Measurements from ENCODE around the gene TEX29.

The TEX29 gene

DNA sequence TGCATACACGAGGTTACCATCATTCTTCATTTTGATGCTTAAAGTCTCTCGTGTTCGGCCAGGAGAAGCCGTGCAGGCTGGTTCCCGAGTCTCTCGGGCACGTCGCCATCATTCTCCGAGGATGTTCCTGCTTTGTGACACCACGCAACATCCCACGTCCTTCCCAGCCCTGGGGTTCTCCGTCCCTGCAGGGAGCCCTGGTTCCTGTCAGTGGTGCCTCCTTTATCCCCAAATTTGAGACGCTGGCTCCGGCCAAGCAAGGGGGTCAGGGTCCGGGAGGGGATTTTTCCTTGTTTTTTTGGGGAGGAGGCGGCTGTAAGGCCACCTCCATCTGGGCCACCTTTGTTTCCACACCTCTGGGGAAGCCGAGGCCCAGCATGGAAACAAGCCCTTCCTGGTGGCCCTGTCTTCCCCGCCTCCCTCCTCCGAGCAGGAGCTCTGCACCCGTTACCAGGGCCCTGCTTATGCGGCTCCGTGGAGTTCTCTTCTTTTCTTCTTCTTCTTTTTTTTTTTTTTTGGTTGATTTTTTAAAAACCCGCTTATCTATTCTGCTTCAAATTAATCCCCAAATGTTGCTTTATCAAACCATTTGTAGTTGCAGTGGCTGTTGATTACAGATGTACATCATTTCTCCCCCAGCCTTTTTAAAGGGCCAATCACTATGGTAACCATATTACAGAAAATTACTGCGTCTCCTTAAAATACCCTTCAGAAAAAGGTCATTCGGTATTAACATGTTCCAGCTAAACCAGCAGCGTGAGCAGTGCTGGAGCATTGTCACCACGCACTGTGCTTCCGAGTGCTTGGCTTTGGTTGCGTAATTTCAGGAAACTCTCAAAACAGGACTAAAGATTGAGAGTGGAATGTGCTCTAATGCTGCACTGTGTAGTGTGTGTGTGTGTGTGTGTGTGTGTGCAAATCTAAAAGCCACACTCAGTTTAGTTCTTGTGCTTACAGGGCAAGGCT lies 50.4 kb downstream of the TEX29 start:
- no peak for DNase-seq (ENCODE audit: low read depth)

DNA sequence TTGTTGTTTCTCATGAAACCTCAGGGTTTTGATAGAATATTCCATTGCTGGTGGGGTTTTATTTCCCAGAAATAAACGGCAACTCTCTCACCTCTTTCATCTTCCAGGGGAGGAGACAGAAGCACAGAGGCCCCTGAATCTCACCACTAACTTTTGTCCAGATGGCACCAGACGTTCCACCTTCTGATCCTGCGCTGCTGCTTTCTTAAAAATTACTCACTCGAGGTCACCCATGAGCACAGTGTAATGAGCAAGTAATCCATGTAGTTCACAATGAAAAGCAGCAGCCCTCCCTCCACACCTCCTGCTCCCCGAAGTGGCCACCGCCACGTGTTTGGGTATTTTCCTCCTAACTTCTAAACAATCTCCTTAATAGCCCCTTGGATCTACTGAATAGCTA lies 51.3 kb downstream of the TEX29 start:
- DNase-seq (ENCODE audit: low read depth), result no peak

DNA sequence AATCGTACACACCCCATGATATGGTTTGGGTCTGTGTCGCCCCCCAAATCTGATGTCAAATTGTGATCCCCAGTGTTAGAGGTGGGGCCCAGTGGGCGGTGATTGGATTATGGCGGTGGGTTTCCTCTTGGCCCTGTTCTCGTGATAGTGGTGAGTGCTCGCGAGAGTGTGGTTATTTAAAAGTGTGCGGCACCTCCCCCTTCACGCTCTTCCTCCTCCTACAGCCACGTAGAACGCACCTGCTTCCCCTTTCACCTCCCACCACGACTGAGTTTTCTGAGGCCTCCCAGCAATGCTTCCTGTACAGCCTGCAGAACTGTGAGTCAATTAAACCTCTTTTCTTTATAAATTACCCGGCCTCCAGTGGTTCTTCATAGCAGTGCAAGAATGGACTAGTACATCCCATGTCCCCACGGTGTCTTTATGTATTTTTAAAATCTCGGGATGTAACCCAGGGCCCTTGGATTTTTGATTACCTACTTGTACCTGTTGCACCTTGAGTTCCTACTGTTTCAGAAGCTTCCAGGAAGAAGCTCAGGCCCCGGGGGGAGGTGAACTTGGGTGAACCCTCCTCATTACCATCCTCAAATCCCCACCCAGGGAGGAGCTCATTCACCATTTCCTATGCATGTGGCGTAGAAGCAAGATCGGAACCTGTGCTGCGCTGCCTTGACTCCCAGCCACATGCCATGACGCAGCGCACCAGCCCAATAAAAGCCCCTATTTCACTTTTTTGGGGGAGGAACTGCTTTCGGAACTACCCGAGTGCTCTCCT lies 52.4 kb downstream of the TEX29 start:
- DNase-seq (ENCODE audit: low read depth), result no peak

DNA sequence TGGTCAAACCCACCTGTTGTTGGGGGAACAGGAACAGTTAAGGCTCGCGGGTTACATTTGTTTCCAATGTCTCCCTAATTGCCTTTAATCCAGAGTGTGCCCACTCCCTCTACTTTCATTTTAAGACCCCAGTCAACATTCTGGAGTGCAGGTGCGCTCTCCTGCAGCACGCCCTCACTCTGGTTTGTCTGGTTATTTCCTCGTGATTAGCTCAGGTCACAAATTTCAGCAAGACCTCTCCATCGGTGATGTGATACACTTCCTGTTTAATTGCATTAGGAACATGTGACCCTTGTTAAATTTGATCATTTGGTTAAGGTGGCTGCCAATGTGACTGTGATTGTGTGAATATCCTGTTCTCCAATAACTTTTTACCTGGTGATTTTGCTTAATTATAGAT lies 53.0 kb downstream of the TEX29 start:
- DNase-seq (ENCODE audit: low read depth), result no peak

DNA sequence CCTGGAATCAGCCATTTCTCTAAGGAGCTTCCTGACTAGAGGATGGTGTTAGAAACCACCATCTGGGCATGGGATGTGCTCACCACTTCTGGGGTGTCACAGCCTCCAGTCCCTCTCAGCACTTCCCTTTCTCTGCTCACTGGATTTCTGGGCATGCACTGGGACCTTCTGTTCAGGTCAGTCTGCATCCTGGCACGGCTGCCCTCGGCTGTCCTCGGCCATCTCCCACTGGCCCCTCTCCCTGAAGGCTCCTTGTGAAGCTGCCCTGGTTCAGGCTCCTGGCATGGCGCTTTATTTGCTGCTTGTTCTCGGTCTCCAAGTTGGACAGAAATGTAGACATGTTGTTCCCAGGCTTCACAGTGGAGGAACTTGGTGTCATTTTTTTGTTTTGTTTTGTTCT lies 60.0 kb downstream of the TEX29 start:
- no peak for DNase-seq (ENCODE audit: low read depth)

DNA sequence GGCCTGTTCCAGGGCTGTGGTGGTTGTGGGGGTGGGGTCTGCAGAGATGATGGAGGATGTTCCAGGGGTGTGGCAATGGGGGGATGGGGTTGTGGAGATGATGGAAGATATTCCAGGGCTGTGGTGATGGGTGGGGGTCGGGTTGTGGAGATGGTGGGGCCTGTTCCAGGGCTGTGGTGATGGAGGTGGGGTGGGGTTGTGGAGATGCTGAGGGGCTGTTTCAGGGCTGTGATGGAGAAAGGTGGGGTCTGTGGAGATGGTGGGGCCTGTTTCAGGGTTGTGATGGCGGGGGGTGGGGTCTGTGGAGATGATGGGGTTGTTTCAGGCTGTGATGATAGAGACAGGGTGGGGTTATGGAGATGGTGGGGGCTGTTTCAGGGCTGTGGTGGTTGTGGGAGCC lies 62.0 kb downstream of the TEX29 start:
- no peak for DNase-seq (ENCODE audit: low read depth)

DNA sequence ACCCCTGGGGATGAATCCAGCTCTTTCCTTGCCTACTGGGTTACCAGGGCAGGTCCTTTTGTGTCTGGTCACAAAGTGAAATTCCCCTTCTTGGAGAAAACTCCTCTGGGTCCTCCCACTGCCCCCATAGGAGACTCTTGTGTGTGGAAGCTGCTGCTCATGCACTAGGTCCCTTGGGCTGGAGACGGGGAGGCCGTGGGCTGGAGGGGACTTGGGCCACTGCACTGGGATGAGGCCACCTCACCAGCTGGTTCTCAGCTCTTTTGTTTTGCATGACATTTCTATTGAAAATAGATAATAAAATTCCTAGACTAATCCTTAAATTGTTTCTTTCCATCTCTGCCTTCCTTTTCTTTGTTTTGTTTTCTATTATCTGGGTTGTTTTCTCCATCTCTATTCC lies 62.4 kb downstream of the TEX29 start:
- no peak for DNase-seq (ENCODE audit: low read depth)

DNA sequence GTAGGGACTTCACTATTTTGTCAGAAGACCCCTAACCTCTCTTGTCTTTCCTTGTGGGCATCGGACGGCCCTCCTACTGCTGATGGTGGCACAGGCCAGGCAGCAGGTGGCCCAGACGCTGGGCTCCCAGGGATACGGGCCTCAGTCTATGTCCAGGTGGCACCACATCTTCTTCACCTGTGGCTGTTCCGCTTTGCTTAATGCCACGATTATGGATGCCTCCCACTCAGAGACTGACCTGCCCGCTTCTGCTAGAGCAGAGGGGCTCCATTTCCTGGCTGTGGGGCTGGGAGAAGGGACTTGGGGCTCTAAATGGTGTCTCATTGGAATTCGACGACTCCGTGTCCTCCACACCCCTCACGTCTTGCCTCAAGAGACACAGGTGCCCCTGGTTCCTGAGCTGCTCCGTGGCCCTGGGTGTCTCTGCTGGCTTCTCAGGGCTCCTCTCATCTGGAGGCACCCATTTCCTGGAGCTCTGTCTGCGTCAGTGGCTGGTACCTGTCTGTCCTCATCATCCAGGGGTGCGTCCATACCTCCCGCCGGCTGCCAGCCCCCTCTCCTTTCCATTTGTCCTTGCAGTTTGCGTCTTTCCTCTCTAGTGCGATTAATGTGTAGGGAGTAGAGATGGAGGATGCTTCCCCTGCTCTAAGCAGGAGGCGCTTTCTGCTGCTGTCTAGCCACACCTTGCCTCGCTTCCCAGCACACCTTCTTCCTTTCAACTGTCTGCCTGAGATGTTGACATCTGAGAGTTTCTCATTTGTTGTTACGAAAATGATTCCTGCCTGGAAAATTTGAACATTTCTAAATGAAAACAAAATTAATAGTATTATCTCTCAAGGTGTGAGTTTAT lies 63.4 kb downstream of the TEX29 start:
- no peak for DNase-seq (ENCODE audit: low read depth)

DNA sequence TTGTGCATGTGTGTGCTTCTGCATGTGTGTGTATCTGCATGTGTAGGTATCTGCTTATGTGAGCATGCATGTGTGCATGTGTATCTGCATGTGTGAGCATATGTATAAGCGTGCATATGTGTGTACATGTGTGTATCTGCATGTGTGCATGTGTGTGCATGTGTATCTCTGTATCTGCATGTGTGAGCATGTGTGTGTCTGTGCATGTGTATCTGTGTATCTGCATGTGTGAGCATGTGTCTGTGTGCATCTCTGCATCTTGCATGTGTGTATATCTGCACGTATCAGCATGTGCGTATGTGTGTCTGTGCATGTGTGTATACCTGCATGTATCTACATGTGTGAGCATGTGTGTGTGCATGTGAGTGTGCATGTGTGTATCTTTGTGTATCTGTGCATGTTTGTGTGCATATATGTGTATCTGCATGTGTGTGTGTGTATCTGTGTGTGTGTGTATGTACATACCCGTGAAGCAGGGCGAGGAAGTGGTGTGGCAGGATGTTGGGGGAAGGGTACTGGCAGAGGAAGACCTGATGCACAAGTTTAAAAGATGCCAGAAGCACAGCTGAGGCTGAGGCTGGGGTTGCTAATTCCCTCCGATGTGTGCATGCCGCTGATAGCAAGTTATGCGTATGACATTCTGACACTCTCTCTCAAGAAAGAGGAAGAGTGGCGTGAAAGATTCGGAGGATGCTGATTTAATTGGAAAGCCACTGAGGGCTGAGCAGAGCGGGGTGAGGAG lies 64.2 kb downstream of the TEX29 start:
- DNase-seq (ENCODE audit: low read depth), result no peak

DNA sequence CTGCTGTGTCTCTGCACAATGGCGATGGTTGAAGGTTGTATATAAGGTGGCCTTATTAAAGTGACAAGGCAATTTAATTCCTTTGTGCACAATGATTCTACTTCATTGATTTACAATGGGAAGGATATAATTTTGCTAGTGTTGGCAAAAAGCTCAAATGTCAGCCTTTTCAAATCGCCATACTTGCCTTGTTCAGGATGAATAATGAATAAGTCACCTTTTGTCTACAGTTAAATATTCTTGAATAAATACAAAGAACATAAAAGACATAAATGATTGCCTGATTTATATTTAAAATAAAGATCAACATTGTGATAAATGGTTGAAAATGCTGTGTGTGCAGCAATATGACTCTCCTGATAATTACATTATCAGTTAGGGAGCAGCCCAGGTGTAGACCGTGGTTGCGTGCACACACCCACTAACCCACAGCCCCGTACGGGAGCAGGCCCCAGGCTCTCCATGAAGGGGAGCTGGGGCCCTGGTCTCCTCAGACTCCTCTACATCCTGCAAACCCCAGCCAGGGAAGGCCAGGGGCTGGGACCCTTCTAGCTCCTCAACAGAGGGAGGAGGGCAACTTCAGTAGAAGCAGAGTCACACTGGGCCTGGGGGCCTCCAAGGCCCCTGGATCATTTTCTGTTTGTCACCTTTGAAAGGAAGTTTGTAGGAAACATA lies 64.9 kb downstream of the TEX29 start:
- DNase-seq (ENCODE audit: low read depth), result no peak

DNA sequence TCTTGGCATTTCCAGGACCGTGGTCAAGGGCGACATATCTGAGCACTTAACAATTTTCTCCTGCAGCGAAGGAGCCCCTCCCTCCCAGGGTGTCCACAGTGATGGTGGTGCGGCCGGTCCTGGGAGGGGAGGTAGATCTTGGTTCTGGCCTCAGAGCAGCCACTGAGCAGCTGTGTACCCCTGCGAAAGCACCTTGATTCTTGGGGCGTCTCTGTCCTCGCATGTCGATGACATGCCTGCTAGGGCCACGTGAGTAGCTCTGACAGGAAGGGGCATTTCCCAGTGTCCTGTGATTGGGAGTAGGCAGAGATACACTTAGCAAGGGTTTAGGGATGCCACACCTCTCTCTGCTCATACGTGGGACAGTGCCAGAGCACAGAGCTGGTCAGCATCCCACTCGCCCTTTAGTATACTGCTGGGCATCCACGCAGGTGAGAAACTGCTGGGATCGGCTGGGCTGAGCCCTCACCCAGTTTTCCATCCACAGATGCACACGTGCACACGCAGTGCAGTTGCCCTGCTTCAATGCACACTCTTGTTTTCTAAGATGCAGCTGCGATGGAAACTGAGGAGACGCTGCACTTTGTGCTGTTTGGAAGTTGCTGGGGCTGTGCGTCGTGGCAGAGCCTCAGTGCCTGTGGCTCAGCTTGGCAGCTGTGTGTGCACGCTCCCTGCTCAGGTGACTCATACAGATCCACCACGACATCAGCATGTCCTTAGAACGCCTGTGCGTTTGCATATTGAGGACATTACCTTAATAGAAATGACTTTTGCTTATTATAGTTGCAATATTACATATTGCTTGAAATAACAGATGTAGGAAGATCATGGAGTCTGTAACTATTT lies 66.8 kb downstream of the TEX29 start:
- no peak for DNase-seq (ENCODE audit: low read depth)

DNA sequence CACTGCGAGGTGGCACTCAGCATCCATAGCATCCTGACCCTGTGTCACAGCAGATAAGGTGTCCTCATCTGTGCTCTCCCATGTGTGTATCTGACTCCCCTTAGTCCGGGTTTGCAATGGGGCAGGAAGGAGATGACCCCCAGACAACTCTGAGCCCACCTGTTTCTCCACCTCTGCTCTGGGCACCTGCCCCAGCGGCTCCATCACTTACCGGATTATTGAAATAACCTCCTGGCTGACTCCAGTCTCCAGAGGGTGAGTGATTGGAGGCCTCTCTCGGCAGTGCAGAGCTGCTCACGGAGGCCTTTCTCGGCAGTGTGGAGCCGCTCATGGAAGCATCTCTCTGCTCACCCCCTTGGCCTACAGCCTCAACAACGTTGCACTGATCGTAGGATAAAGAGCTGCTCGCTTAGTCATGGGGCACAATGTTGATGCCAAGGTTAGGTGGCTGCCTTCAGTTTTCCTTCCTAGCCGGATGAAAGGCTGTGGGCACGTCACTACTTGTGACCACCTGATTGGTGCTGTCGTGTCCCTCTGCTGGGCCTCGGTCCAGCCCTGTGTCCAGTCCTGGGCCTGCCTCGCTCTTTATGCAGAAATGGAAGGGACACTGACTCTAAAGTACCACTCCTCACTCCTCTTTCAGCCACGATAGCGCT lies 67.6 kb downstream of the TEX29 start:
- DNase-seq (ENCODE audit: low read depth), result no peak

DNA sequence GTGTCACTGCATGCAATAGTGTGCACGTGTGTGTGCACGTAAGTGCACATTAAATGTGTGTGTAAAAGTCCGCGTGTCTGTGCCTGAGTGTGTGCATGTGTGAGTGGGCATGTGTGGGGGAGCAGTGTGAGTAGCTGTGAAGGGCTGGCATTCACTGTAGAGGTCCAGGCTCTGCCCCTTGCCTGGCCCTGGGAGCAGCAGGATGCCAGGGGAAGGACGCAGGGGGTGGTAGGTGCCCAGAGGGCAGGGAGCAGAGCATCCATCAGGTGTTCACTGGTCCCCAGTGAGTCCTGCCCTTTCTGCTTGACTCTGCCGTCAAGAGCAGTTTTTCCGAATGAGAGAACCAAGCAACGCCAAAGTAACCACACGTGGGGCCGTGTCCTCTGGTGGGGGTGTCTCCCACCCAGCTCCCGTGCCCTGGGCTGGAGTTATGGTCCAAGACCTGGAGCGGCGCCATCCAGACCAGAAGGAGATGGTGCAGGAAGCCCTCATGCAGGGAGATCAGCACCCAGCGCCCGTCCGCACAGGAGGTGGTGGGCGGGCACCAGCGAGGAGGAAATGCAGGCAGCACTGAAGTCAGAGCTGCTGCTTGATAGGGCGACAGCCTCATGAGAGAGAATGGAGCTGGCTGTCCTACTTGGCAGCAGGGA lies 68.5 kb downstream of the TEX29 start:
- DNase-seq (ENCODE audit: low read depth), result no peak

DNA sequence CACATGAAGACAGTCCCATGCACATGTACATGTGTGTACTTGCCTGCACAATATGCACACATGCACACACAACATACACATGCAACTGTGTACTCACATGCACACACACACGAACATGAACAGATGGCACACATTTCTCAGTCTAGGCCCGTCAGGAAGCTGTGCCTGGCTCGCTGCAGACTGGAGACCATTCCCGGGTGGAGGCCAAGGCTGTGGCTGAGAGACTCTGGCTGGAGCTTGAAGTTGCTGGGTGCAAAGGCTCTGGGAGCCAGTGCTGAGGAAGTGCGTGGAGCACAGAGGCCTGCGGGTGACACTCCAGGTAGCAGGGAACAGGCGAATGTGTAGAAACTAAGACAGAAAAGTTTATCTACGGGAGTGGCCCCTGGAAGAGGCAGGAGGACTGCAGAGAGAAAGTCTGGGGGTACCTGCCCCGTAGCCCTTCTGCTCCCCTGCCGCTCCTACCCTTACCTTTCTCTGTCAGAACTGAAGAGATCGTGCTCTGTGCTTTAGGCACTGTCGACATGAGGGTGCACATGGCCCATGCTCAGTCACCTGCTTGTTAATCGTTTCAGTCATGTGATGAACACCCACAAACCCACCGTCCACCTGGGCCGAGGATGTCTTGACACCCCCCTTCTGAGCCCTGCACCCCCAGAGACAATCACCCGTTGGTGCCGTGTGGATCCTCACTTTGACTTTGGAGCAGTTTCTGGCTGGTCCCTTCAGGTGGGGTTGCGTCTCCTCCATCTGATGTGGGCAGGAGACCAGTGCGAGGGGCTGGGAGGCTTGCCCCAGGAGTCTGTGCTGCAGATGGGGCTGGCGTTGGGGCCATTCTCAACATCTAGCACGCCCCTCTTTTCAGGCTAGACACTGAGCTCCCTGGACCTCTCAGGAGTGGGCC lies 69.4 kb downstream of the TEX29 start:
- DNase-seq (ENCODE audit: low read depth), result no peak

DNA sequence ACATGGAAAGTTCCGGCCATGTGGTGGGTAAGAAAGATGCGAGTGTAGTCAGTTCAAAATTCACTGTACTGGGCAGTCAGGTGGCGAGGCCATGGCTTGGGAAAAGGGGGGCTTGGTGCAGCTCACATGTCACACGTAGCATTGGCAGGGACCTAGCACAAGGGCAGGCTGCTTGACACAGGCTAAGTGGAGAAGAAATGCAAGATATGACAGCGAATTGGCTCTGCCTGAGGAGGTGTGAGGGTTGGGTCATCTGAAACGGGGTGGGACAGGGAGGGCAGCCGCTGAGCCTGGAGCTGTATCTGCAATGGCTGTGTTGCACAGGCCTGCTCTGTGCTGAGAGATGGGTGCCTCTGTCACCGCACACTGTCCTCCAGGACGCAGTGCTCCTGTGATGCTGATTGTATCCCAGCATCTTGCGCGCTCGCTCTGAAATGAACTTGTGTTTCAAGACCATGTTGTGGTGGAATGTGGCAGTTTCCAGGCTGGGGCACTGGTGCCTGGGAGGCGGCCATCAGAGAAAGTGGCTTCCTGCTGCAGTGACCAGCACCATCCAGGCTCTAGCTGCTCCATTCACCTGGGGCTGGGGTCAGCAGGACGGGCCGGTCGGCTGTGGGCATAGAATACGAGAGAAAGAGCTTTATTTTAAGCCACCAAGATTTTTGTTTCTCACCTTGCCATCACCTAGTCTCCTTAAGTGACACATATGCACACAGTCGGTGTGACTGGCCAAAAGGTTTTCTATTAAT lies 70.3 kb downstream of the TEX29 start:
- no peak for DNase-seq (ENCODE audit: low read depth)

DNA sequence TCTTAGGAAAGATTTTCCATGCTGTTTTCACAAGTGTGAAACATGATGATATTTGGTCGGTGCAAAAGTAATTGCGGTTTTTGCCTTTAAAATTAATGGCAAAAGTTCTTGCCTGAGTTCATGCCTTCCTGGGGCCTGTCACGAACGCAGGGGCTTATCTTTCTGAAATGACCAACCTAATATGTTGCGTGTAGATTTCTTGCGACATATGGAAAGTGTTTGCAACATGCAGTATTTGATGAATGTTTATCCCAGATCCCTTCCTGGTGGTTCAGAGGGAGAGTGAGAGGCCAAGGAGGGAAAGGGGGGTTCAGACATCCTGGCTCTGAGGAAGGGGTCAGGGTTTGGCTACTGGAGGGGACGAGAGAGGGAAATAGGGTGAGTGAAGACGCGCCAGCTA lies 72.0 kb downstream of the TEX29 start:
- no peak for DNase-seq (ENCODE audit: low read depth)

DNA sequence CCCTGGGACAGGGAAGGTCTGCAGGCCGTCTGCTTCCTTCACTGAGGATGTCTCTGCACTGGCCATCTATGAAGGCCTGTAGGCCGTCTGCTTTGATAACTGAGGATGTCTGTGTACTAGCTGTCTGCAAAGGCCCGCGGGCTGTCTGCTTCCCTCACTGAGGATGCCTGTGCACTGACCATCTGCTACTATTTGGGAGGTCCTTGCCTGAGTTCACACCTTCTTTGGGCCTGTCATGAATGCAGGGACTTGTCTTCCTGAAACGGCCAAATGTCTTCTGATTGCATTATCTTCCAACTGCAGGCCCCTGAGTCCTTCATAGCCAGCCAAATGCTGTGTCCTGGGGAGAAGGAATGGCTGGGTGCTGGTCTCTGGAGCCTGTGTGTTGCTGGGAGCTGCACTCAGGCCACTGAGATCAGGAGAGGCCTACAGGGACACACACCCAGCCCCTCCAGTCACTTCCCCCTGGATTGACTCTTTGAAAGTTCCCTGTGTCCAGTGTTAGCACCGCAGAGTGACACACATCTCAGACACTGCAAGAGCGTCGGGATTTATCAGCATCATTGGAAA lies 72.9 kb downstream of the TEX29 start:
- DNase-seq (ENCODE audit: low read depth), result no peak

Measured in stimulated activated CD8-positive, alpha-beta memory T cell treated with anti-CD3 and anti-CD28 coated beads, Interleukin-15, amount 100 ng/mL, for 24 hours (primary cell).